ENCODE results near the gene NUMB.

DNA sequence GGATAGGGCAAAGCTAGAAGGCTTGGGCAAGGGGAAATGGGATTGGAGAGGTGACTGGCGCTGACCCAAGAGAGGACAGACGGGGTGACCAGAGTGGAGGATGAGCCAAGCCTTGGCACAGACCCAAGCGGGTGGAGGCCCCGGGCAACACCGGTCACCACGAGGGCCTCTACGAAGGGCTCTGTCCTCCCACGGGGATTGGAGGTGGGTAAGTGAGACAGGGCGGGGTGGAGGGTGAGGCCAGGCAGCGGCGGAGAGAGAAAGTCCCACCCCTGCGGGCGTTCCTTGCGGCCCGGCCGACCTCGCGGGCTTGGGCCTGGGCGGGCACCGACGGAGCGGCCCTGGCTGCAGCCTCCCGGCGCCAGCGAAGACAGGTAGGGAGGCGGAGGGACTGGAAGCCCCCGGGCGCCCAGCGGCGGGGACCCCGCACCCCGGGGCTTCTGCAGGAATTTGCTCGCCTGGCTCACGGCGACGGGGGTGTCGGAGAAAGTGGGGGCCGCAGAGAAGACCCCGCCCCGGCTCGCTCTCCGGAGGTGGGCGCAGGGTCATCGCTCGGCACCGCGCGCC lies 221.0 kb downstream of the NUMB start, which contains the start of gene PAPLN:
- TF ChIP-seq, protein P1, sequence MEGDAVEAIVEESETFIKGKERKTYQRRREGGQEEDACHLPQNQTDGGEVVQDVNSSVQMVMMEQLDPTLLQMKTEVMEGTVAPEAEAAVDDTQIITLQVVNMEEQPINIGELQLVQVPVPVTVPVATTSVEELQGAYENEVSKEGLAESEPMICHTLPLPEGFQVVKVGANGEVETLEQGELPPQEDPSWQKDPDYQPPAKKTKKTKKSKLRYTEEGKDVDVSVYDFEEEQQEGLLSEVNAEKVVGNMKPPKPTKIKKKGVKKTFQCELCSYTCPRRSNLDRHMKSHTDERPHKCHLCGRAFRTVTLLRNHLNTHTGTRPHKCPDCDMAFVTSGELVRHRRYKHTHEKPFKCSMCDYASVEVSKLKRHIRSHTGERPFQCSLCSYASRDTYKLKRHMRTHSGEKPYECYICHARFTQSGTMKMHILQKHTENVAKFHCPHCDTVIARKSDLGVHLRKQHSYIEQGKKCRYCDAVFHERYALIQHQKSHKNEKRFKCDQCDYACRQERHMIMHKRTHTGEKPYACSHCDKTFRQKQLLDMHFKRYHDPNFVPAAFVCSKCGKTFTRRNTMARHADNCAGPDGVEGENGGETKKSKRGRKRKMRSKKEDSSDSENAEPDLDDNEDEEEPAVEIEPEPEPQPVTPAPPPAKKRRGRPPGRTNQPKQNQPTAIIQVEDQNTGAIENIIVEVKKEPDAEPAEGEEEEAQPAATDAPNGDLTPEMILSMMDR (IDR thresholded peaks at IDR 0.05): no peak
- no peak for TF ChIP-seq ZFX (IDR thresholded peaks at IDR 0.05; ENCODE audit: borderline replicate concordance)
